ENCODE measurements around the gene ZFHX3. TPM values are rescaled to one million over a fixed set of nuclear protein-coding genes. Genes with fewer than 3 reads are reported as not detected.
A peak's percentile ranks its signal among the peaks of the same experiment; 100 is the strongest.
"Not testable (repeated sequence)": the region's sequence is repeated elsewhere in the genome, so short reads cannot be mapped to it uniquely, and the experiment has no call there.

ZFHX3 gene
- total RNA-seq = 44.6 TPM

- DNase-seq (ENCODE audit: low spot score) (peak; percentile 84), ATAC-seq (peak; percentile 60)
- intact Hi-C loops (cut with DNase I) = loop anchor here (10.0 kb wide), 1 partner anchor 127 kb away; no protein-coding TSS in a partner anchor
Observed at GRCh38 chr16:73047536-73048291, at the start of gene ZFHX3. Gene ZFHX3 (minus strand): TSS chr16:73048128. CDS start chr16:72960145, 87,983 bp downstream.

- DNase-seq (ENCODE audit: low spot score) (no peak), ATAC-seq (no peak)
- intact Hi-C loops (cut with DNase I) = no loop called here
Observed at GRCh38 chr16:73096510-73096909, 48.6 kb upstream of the ZFHX3 start.

GRCh38 chr16:73095885-73096421 lies 48.0 kb upstream of the ZFHX3 start:
- intact Hi-C loops (cut with DNase I) = no loop called here
- ATAC-seq = peak; percentile 47
- DNase-seq (ENCODE audit: low spot score) = no peak

- ATAC-seq (no peak), DNase-seq (ENCODE audit: low spot score) (no peak)
Observed at GRCh38 chr16:73095142-73095820, 47.4 kb upstream of the ZFHX3 start.

GRCh38 chr16:73094371-73094770 lies 46.4 kb upstream of the ZFHX3 start:
- ATAC-seq = no peak
- intact Hi-C loops (cut with DNase I) = no loop called here
- no peak for DNase-seq (ENCODE audit: low spot score)

More at GRCh38 chr16:73095142-73095820, 47.4 kb upstream of the ZFHX3 start:
- intact Hi-C loops (cut with DNase I) = no loop called here

GRCh38 chr16:73093146-73094144 lies 45.5 kb upstream of the ZFHX3 start:
- no peak for ATAC-seq
- no peak for DNase-seq (ENCODE audit: low spot score)
- intact Hi-C loops (cut with DNase I) = no loop called here

GRCh38 chr16:73092236-73092781 lies 44.4 kb upstream of the ZFHX3 start:
- no peak for ATAC-seq
- DNase-seq (ENCODE audit: low spot score) = no peak
- intact Hi-C loops (cut with DNase I) = no loop called here

- DNase-seq (ENCODE audit: low spot score) (no peak), ATAC-seq (no peak)
- intact Hi-C loops (cut with DNase I) = no loop called here
Observed at GRCh38 chr16:73091174-73091573, 43.2 kb upstream of the ZFHX3 start.

GRCh38 chr16:73089420-73089819 lies 41.5 kb upstream of the ZFHX3 start:
- ATAC-seq = no peak
- DNase-seq (ENCODE audit: low spot score) = no peak
- intact Hi-C loops (cut with DNase I) = no loop called here

- intact Hi-C loops (cut with DNase I) = no loop called here
- DNase-seq (ENCODE audit: low spot score) (no peak), ATAC-seq (peak; percentile 53)
Observed at GRCh38 chr16:73086108-73086507, 38.2 kb upstream of the ZFHX3 start.

- ATAC-seq = no peak
- intact Hi-C loops (cut with DNase I) = no loop called here
- DNase-seq (ENCODE audit: low spot score) = no peak
Observed at GRCh38 chr16:73083271-73083670, 35.3 kb upstream of the ZFHX3 start.

- DNase-seq (ENCODE audit: low spot score); intact Hi-C loops (cut with DNase I): not testable (repeated sequence)
- peak; percentile 93 for ATAC-seq
Observed at GRCh38 chr16:73082634-73083051, 34.7 kb upstream of the ZFHX3 start.

- intact Hi-C loops (cut with DNase I) = no loop called here
- ATAC-seq (no peak), DNase-seq (ENCODE audit: low spot score) (no peak)
Observed at GRCh38 chr16:73080931-73081330, 33.0 kb upstream of the ZFHX3 start.

GRCh38 chr16:73076324-73076810 lies 28.4 kb upstream of the ZFHX3 start:
- ATAC-seq (no peak), DNase-seq (ENCODE audit: low spot score) (no peak)
- intact Hi-C loops (cut with DNase I) = no loop called here

- ATAC-seq (no peak), DNase-seq (ENCODE audit: low spot score) (no peak)
- intact Hi-C loops (cut with DNase I) = no loop called here
Observed at GRCh38 chr16:73074382-73074781, 26.5 kb upstream of the ZFHX3 start.

GRCh38 chr16:73072051-73072450 lies 24.1 kb upstream of the ZFHX3 start:
- ATAC-seq; intact Hi-C loops (cut with DNase I): not testable (repeated sequence)
- DNase-seq (ENCODE audit: low spot score) = peak; percentile 19

GRCh38 chr16:73071131-73071940 lies 23.4 kb upstream of the ZFHX3 start:
- DNase-seq (ENCODE audit: low spot score) (peak; percentile 69), ATAC-seq (peak; percentile 45)
- intact Hi-C loops (cut with DNase I) = no loop called here

Data from sciatic nerve (tissue), 2 donors.